K562 (cell line): ENCODE results near the gene AGO1. TPM values are rescaled to one million over a fixed set of nuclear protein-coding genes. Genes with fewer than 3 reads are reported as not detected.

Experiments
- BRF2 ChIP-seq: IDR thresholded peaks from 3 replicates; pipeline ENCODE4 v1.6.1; 2011; ENCODE audit warnings: borderline replicate concordance, mild to moderate bottlenecking; ENCODE audit not compliant: insufficient read length, insufficient read depth
- CBFA2T2 ChIP-seq: fragments of 450-650 bp; conservative IDR thresholded peaks from 2 replicates; pipeline ENCODE4 v1.6.1; 2017; ENCODE audit warnings: mild to moderate bottlenecking
- CBFA2T3 ChIP-seq: fragments of 450-650 bp; IDR thresholded peaks from 2 replicates; pipeline ENCODE4 v1.6.1; 2017
- CSDE1 ChIP-seq, 2 experiments: fragments of 450-650 bp; IDR thresholded peaks; 2 replicates each; pipeline ENCODE4 v1.6.1; 2016; ENCODE audit warnings: mild to moderate bottlenecking in 1 of 2
- DEAF1 ChIP-seq: fragments of 450-650 bp; formaldehyde crosslinking; IDR thresholded peaks from 2 replicates; pipeline ENCODE4 v1.4.0; 2020; ENCODE audit warnings: mild to moderate bottlenecking, moderate library complexity
- MEIS2 ChIP-seq: fragments of 450-650 bp; IDR thresholded peaks from 2 replicates; pipeline ENCODE4 v1.6.1; 2014; ENCODE audit warnings: mild to moderate bottlenecking; ENCODE audit not compliant: partially characterized antibody
- NBN ChIP-seq: fragments of 450-650 bp; IDR thresholded peaks from 2 replicates; pipeline ENCODE4 v1.6.1; 2016; ENCODE audit warnings: low read depth, mild to moderate bottlenecking
- PCBP2 ChIP-seq: fragments of 200-400 bp; formaldehyde crosslinking; IDR thresholded peaks from 2 replicates; pipeline ENCODE4 v1.6.1; 2018; ENCODE audit warnings: low read length, low read depth, mild to moderate bottlenecking, moderate library complexity; ENCODE audit not compliant: poor library complexity, severe bottlenecking
- POLR3G ChIP-seq: IDR thresholded peaks from 2 replicates; pipeline ENCODE4 v1.6.1; 2011; ENCODE audit not compliant: insufficient read length, insufficient replicate concordance; ENCODE audit errors: extremely low read depth
- PURB ChIP-seq: sonication (generic); formaldehyde crosslinking; IDR thresholded peaks from 2 replicates; pipeline ENCODE4 v1.9.0; 2021; ENCODE audit warnings: low read depth, mild to moderate bottlenecking, missing genetic modification reagents
- RAD21 ChIP-seq, 2 experiments: fragments of 250-450 bp in 1 of 2; fragments of 450-650 bp in 1 of 2; sonication (Bioruptor Pico) in 1 of 2; formaldehyde crosslinking in 1 of 2; IDR thresholded peaks in 1 of 2; conservative IDR thresholded peaks in 1 of 2; 2 replicates each; pipeline versions ENCODE4 v1.4.0 to v1.8.0; 2020 to 2022; ENCODE audit warnings: mild to moderate bottlenecking in 2 of 2, moderate library complexity in 1 of 2
- RBM34 ChIP-seq: fragments of 200-400 bp; formaldehyde crosslinking; IDR thresholded peaks from 2 replicates; pipeline ENCODE4 v1.6.1; 2018; ENCODE audit warnings: low read length, borderline replicate concordance; ENCODE audit not compliant: insufficient read depth
- SIN3A ChIP-seq, 2 experiments: fragments of 150-350 bp in 1 of 2; IDR thresholded peaks; 2 replicates each; pipeline ENCODE4 v1.6.1; 2011 to 2016; ENCODE audit warnings: borderline replicate concordance in 2 of 2, low read depth in 2 of 2, low read length in 2 of 2, mild to moderate bottlenecking in 2 of 2, moderate library complexity in 2 of 2; ENCODE audit not compliant: control insufficient read depth in 1 of 2
- USF1 ChIP-seq: sonication (generic); formaldehyde crosslinking; IDR thresholded peaks from 2 replicates; pipeline ENCODE4 v1.9.0; 2022; ENCODE audit warnings: mild to moderate bottlenecking, missing genetic modification reagents
- ZNF239 ChIP-seq: fragments of 250-450 bp; sonication (Bioruptor Pico); IDR thresholded peaks from 2 replicates; pipeline ENCODE4 v1.4.0; 2020; ENCODE audit warnings: mild to moderate bottlenecking
- ZNF445 ChIP-seq: fragments of 250-450 bp; sonication (Bioruptor Pico); IDR thresholded peaks from 2 replicates; pipeline ENCODE4 v1.4.0; 2020; ENCODE audit warnings: low read depth, mild to moderate bottlenecking, moderate library complexity
- polyA plus RNA-seq, 8 experiments: library from polyadenylated mRNA; depleted of rRNA in 4 of 8; stranded (reverse) in 5 of 8; unstranded in 3 of 8; fragments of >200 nt; fragmentation: Nextera tagmentation in 2 of 8; fragmentation: Illumina TruSeq in 1 of 8; extraction: Ambion mirVana in 2 of 8; extraction: Trizol in 1 of 8; gene quantifications; 2 replicates each; pipeline versions ENCODE4 v1.2.1 to v1.2.3, GENCODE V29; 2011 to 2014; ENCODE audit warnings: inconsistent platforms in 1 of 8, missing spikeins in 1 of 8
- total RNA-seq, 7 experiments: library from RNA; depleted of rRNA in 6 of 7; stranded (reverse); fragments of >200 nt in 6 of 7; fragmentation: Illumina TruSeq in 2 of 7; extraction: Trizol in 2 of 7; gene quantifications; 2 replicates each; pipeline versions ENCODE4 v1.2.1 to v1.2.3, GENCODE V29; 2011 to 2021; ENCODE audit warnings: low replicate concordance in 1 of 7
- TF ChIP-seq, protein P1 (sequence below): sonication (generic); formaldehyde crosslinking; IDR thresholded peaks from 2 replicates; pipeline ENCODE4 v1.8.0; 2022; ENCODE audit warnings: missing genetic modification reagents, mild to moderate bottlenecking, borderline replicate concordance

The AGO1 gene
- total and polyA plus RNA-seq, 9 of the 15 experiments (the other 6 are each of a cell fraction or from before 2014, with no cell fraction given): 7.3 to 64.2 (median 26.0) TPM

DNA sequence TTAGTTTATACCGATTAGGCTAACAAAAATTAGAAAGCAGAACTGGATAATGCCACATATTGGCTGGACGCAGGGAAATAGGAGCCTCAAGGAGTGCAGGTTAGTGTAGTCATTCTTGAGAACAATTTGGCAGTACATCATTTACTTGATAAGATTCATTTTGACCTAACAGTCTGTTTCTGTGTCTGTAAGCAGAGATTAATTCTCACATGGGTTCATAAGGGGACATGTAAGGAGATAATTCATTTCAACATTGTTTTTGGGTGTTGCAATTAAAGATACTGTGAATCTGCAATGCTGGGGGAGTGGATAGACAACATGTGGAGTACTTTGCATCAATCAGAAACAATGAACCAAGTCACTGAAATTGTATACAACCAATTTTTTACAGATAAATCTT, 79.9 kb downstream of the AGO1 start (continued):
- TF ChIP-seq DEAF1 (CRISPR knock-in tag): no peak
- TF ChIP-seq CBFA2T3: peak; percentile 78
- TF ChIP-seq, protein P1, sequence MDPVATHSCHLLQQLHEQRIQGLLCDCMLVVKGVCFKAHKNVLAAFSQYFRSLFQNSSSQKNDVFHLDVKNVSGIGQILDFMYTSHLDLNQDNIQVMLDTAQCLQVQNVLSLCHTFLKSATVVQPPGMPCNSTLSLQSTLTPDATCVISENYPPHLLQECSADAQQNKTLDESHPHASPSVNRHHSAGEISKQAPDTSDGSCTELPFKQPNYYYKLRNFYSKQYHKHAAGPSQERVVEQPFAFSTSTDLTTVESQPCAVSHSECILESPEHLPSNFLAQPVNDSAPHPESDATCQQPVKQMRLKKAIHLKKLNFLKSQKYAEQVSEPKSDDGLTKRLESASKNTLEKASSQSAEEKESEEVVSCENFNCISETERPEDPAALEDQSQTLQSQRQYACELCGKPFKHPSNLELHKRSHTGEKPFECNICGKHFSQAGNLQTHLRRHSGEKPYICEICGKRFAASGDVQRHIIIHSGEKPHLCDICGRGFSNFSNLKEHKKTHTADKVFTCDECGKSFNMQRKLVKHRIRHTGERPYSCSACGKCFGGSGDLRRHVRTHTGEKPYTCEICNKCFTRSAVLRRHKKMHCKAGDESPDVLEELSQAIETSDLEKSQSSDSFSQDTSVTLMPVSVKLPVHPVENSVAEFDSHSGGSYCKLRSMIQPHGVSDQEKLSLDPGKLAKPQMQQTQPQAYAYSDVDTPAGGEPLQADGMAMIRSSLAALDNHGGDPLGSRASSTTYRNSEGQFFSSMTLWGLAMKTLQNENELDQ (CRISPR knock-in tag): no peak
- TF ChIP-seq NBN: no peak
- no peak for TF ChIP-seq SIN3A (IDR thresholded peaks at IDR 0.05; ENCODE audit: borderline replicate concordance in 2 of 2, control insufficient read depth in 1 of 2, low read depth in 2 of 2, low read length in 2 of 2)
- no peak for TF ChIP-seq ZNF445 (CRISPR knock-in tag)
- TF ChIP-seq CBFA2T2: peak; percentile 59
- no peak for TF ChIP-seq ZNF239
- TF ChIP-seq RBM34: no peak
- no peak for TF ChIP-seq POLR3G
- TF ChIP-seq PCBP2: no peak
- no peak for TF ChIP-seq PURB (CRISPR knock-in tag)
- no peak for TF ChIP-seq CSDE1 (IDR thresholded peaks at IDR 0.05)
- TF ChIP-seq USF1 (CRISPR knock-in tag): no peak
- TF ChIP-seq RAD21 (CRISPR knock-in tag; conservative IDR thresholded peaks at IDR 0.05 in 1 of 2, IDR thresholded peaks at IDR 0.05 in 1 of 2): no peak
- no peak for TF ChIP-seq BRF2
- TF ChIP-seq MEIS2: peak; percentile 47
